ENCODE data around the gene FAM217A. TPM values are rescaled to one million over a fixed set of nuclear protein-coding genes. Genes with fewer than 3 reads are reported as not detected.

FAM217A gene
- total and polyA plus RNA-seq, 9 of the 15 experiments (the other 6 are each of a cell fraction or from before 2014, with no cell fraction given) = not detected

GRCh38 chr6:4039348-4039747 lies 39.6 kb downstream of the FAM217A start (continued):
- TF ChIP-seq, protein P1, sequence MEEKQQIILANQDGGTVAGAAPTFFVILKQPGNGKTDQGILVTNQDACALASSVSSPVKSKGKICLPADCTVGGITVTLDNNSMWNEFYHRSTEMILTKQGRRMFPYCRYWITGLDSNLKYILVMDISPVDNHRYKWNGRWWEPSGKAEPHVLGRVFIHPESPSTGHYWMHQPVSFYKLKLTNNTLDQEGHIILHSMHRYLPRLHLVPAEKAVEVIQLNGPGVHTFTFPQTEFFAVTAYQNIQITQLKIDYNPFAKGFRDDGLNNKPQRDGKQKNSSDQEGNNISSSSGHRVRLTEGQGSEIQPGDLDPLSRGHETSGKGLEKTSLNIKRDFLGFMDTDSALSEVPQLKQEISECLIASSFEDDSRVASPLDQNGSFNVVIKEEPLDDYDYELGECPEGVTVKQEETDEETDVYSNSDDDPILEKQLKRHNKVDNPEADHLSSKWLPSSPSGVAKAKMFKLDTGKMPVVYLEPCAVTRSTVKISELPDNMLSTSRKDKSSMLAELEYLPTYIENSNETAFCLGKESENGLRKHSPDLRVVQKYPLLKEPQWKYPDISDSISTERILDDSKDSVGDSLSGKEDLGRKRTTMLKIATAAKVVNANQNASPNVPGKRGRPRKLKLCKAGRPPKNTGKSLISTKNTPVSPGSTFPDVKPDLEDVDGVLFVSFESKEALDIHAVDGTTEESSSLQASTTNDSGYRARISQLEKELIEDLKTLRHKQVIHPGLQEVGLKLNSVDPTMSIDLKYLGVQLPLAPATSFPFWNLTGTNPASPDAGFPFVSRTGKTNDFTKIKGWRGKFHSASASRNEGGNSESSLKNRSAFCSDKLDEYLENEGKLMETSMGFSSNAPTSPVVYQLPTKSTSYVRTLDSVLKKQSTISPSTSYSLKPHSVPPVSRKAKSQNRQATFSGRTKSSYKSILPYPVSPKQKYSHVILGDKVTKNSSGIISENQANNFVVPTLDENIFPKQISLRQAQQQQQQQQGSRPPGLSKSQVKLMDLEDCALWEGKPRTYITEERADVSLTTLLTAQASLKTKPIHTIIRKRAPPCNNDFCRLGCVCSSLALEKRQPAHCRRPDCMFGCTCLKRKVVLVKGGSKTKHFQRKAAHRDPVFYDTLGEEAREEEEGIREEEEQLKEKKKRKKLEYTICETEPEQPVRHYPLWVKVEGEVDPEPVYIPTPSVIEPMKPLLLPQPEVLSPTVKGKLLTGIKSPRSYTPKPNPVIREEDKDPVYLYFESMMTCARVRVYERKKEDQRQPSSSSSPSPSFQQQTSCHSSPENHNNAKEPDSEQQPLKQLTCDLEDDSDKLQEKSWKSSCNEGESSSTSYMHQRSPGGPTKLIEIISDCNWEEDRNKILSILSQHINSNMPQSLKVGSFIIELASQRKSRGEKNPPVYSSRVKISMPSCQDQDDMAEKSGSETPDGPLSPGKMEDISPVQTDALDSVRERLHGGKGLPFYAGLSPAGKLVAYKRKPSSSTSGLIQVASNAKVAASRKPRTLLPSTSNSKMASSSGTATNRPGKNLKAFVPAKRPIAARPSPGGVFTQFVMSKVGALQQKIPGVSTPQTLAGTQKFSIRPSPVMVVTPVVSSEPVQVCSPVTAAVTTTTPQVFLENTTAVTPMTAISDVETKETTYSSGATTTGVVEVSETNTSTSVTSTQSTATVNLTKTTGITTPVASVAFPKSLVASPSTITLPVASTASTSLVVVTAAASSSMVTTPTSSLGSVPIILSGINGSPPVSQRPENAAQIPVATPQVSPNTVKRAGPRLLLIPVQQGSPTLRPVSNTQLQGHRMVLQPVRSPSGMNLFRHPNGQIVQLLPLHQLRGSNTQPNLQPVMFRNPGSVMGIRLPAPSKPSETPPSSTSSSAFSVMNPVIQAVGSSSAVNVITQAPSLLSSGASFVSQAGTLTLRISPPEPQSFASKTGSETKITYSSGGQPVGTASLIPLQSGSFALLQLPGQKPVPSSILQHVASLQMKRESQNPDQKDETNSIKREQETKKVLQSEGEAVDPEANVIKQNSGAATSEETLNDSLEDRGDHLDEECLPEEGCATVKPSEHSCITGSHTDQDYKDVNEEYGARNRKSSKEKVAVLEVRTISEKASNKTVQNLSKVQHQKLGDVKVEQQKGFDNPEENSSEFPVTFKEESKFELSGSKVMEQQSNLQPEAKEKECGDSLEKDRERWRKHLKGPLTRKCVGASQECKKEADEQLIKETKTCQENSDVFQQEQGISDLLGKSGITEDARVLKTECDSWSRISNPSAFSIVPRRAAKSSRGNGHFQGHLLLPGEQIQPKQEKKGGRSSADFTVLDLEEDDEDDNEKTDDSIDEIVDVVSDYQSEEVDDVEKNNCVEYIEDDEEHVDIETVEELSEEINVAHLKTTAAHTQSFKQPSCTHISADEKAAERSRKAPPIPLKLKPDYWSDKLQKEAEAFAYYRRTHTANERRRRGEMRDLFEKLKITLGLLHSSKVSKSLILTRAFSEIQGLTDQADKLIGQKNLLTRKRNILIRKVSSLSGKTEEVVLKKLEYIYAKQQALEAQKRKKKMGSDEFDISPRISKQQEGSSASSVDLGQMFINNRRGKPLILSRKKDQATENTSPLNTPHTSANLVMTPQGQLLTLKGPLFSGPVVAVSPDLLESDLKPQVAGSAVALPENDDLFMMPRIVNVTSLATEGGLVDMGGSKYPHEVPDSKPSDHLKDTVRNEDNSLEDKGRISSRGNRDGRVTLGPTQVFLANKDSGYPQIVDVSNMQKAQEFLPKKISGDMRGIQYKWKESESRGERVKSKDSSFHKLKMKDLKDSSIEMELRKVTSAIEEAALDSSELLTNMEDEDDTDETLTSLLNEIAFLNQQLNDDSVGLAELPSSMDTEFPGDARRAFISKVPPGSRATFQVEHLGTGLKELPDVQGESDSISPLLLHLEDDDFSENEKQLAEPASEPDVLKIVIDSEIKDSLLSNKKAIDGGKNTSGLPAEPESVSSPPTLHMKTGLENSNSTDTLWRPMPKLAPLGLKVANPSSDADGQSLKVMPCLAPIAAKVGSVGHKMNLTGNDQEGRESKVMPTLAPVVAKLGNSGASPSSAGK (IDR thresholded peaks at IDR 0.05) = no peak
- TF ChIP-seq MYBL2 (IDR thresholded peaks at IDR 0.05; ENCODE audit: low read depth) = no peak
- TF ChIP-seq MYBL2 (CRISPR knock-in tag; IDR thresholded peaks at IDR 0.05; ENCODE audit: borderline replicate concordance) = no peak
- no peak for TF ChIP-seq CBX5 (IDR thresholded peaks at IDR 0.05; ENCODE audit: borderline replicate concordance, low read depth)
- no peak for TF ChIP-seq POU5F1 (IDR thresholded peaks at IDR 0.05; ENCODE audit: borderline replicate concordance, low read depth, low read length, partially characterized antibody)
- no peak for TF ChIP-seq HLTF (IDR thresholded peaks at IDR 0.05)
- no peak for TF ChIP-seq KDM2B (CRISPR knock-in tag; IDR thresholded peaks at IDR 0.05)
- TF ChIP-seq KAT7 (CRISPR knock-in tag; IDR thresholded peaks at IDR 0.05; ENCODE audit: borderline replicate concordance) = no peak
